ENCODE measurements around the gene TSPO2. TPM values are rescaled to one million over a fixed set of nuclear protein-coding genes. Genes with fewer than 3 reads are reported as not detected.

Gene TSPO2
- total and polyA plus RNA-seq, 2 of the 13 experiments (the other 11 are each of a cell fraction or from before 2014, with no cell fraction given), result 0.55 TPM; not detected in 1

GRCh38 chr6:41073203-41073967, 31.1 kb downstream of the TSPO2 start (continued):
- no peak; the same call in 1 of the 2 replicates for TF ChIP-seq ATF7-NPFF (CRISPR knock-in tag; IDR thresholded peaks at IDR 0.05; ENCODE audit: low read depth)
- peak; percentile 30; the same call in 1 of the 2 replicates for TF ChIP-seq THAP7 (CRISPR knock-in tag; IDR thresholded peaks at IDR 0.05)
- no peak for TF ChIP-seq ZEB1 (IDR thresholded peaks at IDR 0.05; ENCODE audit: insufficient replicate concordance, low read depth)
- TF ChIP-seq TCF7L2 (IDR thresholded peaks at IDR 0.05; ENCODE audit: low read depth, low read length), result no peak
- TF ChIP-seq ZBTB37 (CRISPR knock-in tag; IDR thresholded peaks at IDR 0.05), result 0 out of 2 replicates have a peak, but pooled peaks have one; percentile 15
- no peak; the same call in 1 of the 2 replicates for TF ChIP-seq ZBTB3 (CRISPR knock-in tag; IDR thresholded peaks at IDR 0.05; ENCODE audit: borderline replicate concordance, low read depth)
- TF ChIP-seq HOXA3 (CRISPR knock-in tag; IDR thresholded peaks at IDR 0.05), result peak; percentile 66
- TF ChIP-seq NFYC (CRISPR knock-in tag; IDR thresholded peaks at IDR 0.05), result no peak; the same call in 1 of the 2 replicates
- 0 out of 2 replicates have a peak, but pooled peaks have one; percentile 58 for TF ChIP-seq ZNF572 (CRISPR knock-in tag; IDR thresholded peaks at IDR 0.05)
- no peak for TF ChIP-seq KDM3A (CRISPR knock-in tag; IDR thresholded peaks at IDR 0.05; ENCODE audit: low read depth)
- no peak for TF ChIP-seq LBX2 (CRISPR knock-in tag; IDR thresholded peaks at IDR 0.05; ENCODE audit: borderline replicate concordance)
- TF ChIP-seq CCDC6 (CRISPR knock-in tag; IDR thresholded peaks at IDR 0.05), result no peak; the same call in 1 of the 2 replicates
- no peak for TF ChIP-seq RFX3 (CRISPR knock-in tag; IDR thresholded peaks at IDR 0.05)
- no peak for TF ChIP-seq BRCA1 (CRISPR knock-in tag; IDR thresholded peaks at IDR 0.05)
- 0 out of 2 replicates have a peak, but pooled peaks have one; percentile 64 for TF ChIP-seq ZNF552 (CRISPR knock-in tag; IDR thresholded peaks at IDR 0.05; ENCODE audit: borderline replicate concordance)
- no peak for TF ChIP-seq ZNF879 (CRISPR knock-in tag; IDR thresholded peaks at IDR 0.05)
- peak; percentile 67 for TF ChIP-seq THAP11 (CRISPR knock-in tag; IDR thresholded peaks at IDR 0.05)
- TF ChIP-seq POLR2AphosphoS2 (IDR thresholded peaks at IDR 0.05; ENCODE audit: low read depth, low read length), result no peak
- peak; percentile 54; the same call in 1 of the 2 replicates for TF ChIP-seq ZSCAN21 (CRISPR knock-in tag; IDR thresholded peaks at IDR 0.05; ENCODE audit: borderline replicate concordance)
- peak; percentile 35; the same call in 1 of the 2 replicates for TF ChIP-seq BRF2 (CRISPR knock-in tag; IDR thresholded peaks at IDR 0.05)
- peak; percentile 61; the same call in 1 of the 2 replicates for TF ChIP-seq NFAT5 (CRISPR knock-in tag; IDR thresholded peaks at IDR 0.05)

Data from HepG2 (cell line).